PC-9 (cell line): Measurements from ENCODE around the gene CNTN4. TPM values are rescaled to one million over a fixed set of nuclear protein-coding genes. Genes with fewer than 3 reads are reported as not detected.

Experiments used
- BruUV-seq: library from RNA; stranded (reverse); fragments of 400-500 nt; replicated peaks from 2 replicates; lab custom pipeline; 2021; lab: Mats Ljungman, UMichigan
- CTCF ChIA-PET: fragments of 300-600 bp; sonication (Branson Sonifier 250); formaldehyde crosslinking; loops from one replicate; lab custom pipeline; 2022; ENCODE audit warnings: antibody characterized with exemption; lab: Charles Lee
- POLR2A ChIA-PET: fragments of 300-600 bp; sonication (Branson Sonifier 250); formaldehyde crosslinking; loops from one replicate; lab custom pipeline; 2022; ENCODE audit warnings: antibody characterized with exemption; ENCODE audit not compliant: unreplicated experiment; lab: Charles Lee
- DNase-seq, 2 experiments: peaks; one replicate each; pipeline versions ENCODE4 v3.0.0 to v3.0.0-alpha.2; 2015 to 2022; ENCODE audit warnings: mixed read lengths in 1 of 2
- H2AFZ ChIP-seq: fragments of 200-600 bp; sonication (generic); 2 replicates; pipeline ENCODE4 v1.8.1; 2017; ENCODE audit warnings: antibody characterized with exemption
- H3F3A ChIP-seq: fragments of 200-600 bp; sonication (generic); 2 replicates; pipeline ENCODE4 v1.8.1; 2017; ENCODE audit warnings: antibody characterized with exemption, mild to moderate bottlenecking, low read depth; ENCODE audit not compliant: insufficient read depth
- H3K27ac ChIP-seq: fragments of 200-600 bp; sonication (generic); 2 replicates; pipeline ENCODE4 v1.6.1; 2016; ENCODE audit warnings: mixed run types
- H3K27me3 ChIP-seq: fragments of 200-600 bp; sonication (generic); 2 replicates; pipeline ENCODE4 v1.6.1; 2016; ENCODE audit warnings: low read depth, mixed run types; ENCODE audit not compliant: insufficient read depth
- H3K36me3 ChIP-seq: fragments of 200-600 bp; sonication (generic); 2 replicates; pipeline ENCODE4 v1.6.1; 2016; ENCODE audit warnings: low read depth, mixed run types
- H3K4me1 ChIP-seq: fragments of 200-600 bp; sonication (generic); replicated peaks from 2 replicates; pipeline ENCODE4 v1.6.1; 2016; ENCODE audit warnings: mixed run types; ENCODE audit not compliant: insufficient read depth
- H3K4me2 ChIP-seq: fragments of 200-600 bp; sonication (generic); 2 replicates; pipeline ENCODE4 v1.6.1; 2017; ENCODE audit warnings: mixed run types
- H3K4me3 ChIP-seq: fragments of 200-600 bp; sonication (generic); 2 replicates; pipeline ENCODE4 v1.6.1; 2016; ENCODE audit warnings: mixed run types
- H3K79me2 ChIP-seq: fragments of 200-600 bp; sonication (generic); 2 replicates; pipeline ENCODE4 v1.6.1; 2017; ENCODE audit warnings: low read depth, mixed run types
- H3K9me2 ChIP-seq: fragments of 200-600 bp; sonication (generic); 2 replicates; pipeline ENCODE4 v1.8.1; 2017; ENCODE audit warnings: mild to moderate bottlenecking; ENCODE audit not compliant: insufficient read depth
- H3K9me3 ChIP-seq: fragments of 200-600 bp; sonication (generic); 2 replicates; pipeline ENCODE4 v1.8.1; 2016; ENCODE audit warnings: low read depth; ENCODE audit not compliant: insufficient read depth
- H4K20me1 ChIP-seq: fragments of 200-600 bp; sonication (generic); 2 replicates; pipeline ENCODE4 v1.8.1; 2017; ENCODE audit not compliant: insufficient read depth
- EZH2 ChIP-seq: fragments of 200-600 bp; sonication (generic); IDR thresholded peaks from 2 replicates; pipeline ENCODE4 v1.8.0; 2017; ENCODE audit warnings: antibody characterized with exemption, low read depth
- intact Hi-C: fragments of 100-400 bp; cut with micrococcal nuclease; formaldehyde crosslinking; loops from one replicate; pipeline ENCODE4 v1.10.0; 2022; ENCODE audit not compliant: unreplicated experiment
- total RNA-seq: library from RNA; stranded (reverse); gene quantifications from 2 replicates; pipeline ENCODE4 v1.2.3, GENCODE V29; 2021
- TF ChIP-seq, protein P1 (sequence below): fragments of 200-600 bp; sonication (generic); conservative IDR thresholded peaks from 2 replicates; pipeline ENCODE4 v1.6.1; 2017; ENCODE audit warnings: mixed run types, antibody characterized with exemption, mild to moderate bottlenecking, moderate library complexity

CNTN4 gene
- total RNA-seq, 1 experiment from 2014 or later = not detected

- no peak for DNase-seq
- no peaks in the 10 kb centered on the region for H4K20me1 ChIP-seq
- H3F3A ChIP-seq = no peaks in the 10 kb centered on the region
- H3K27ac ChIP-seq = no peak overlapping the region
- TF ChIP-seq EZH2 = no peak
- TF ChIP-seq, protein P1, sequence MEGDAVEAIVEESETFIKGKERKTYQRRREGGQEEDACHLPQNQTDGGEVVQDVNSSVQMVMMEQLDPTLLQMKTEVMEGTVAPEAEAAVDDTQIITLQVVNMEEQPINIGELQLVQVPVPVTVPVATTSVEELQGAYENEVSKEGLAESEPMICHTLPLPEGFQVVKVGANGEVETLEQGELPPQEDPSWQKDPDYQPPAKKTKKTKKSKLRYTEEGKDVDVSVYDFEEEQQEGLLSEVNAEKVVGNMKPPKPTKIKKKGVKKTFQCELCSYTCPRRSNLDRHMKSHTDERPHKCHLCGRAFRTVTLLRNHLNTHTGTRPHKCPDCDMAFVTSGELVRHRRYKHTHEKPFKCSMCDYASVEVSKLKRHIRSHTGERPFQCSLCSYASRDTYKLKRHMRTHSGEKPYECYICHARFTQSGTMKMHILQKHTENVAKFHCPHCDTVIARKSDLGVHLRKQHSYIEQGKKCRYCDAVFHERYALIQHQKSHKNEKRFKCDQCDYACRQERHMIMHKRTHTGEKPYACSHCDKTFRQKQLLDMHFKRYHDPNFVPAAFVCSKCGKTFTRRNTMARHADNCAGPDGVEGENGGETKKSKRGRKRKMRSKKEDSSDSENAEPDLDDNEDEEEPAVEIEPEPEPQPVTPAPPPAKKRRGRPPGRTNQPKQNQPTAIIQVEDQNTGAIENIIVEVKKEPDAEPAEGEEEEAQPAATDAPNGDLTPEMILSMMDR = no peak
- H3K27me3 ChIP-seq = no peaks in the 10 kb centered on the region
- H3K4me1 ChIP-seq = no peaks in the 10 kb centered on the region
- intact Hi-C loops = no loop called here
- no peak overlapping the region for H3K4me2 ChIP-seq
- ChIA-PET CTCF (no interaction called here), POLR2A (no interaction called here)
- H3K9me3 ChIP-seq = no peaks in the 10 kb centered on the region
- H3K79me2 ChIP-seq = no peaks in the 10 kb centered on the region
- H3K9me2 ChIP-seq = no peaks in the 10 kb centered on the region
- no peak overlapping the region for H2AFZ ChIP-seq
- no peaks in the 10 kb centered on the region for H3K36me3 ChIP-seq
- no TSS peak for BruUV-seq
- no peak overlapping the region for H3K4me3 ChIP-seq
Measured at GRCh38 chr3:2957115-2957514, 858.4 kb downstream of the CNTN4 start.

DNA sequence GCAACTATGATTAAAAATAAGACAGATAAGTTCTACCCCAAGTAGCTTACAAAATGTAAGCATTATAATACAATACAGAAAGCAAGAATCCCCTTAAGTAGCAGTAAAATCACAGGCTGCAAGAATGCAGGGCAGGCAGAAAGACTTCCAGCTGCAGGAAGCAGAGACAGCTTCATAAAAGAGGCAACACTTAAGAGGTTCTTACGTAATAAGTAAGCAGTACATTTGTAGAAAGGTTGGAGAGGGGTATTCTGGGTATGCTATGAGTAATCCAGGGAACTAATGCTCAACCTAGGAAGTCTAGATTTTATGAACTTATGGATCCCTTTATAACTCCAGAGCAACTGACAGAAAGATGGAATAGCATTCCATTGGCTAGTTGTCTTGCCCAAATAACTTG, 859.9 kb downstream of the CNTN4 start:
- CTCF ChIA-PET = no interaction called here
- POLR2A ChIA-PET = no interaction called here
- DNase-seq = no peak
- no peaks in the 10 kb centered on the region for H3F3A ChIP-seq
- no peak overlapping the region for H2AFZ ChIP-seq
- no peak overlapping the region for H3K4me2 ChIP-seq
- no peaks in the 10 kb centered on the region for H3K36me3 ChIP-seq
- H3K4me3 ChIP-seq = no peak overlapping the region
- H3K9me3 ChIP-seq = no peaks in the 10 kb centered on the region
- H3K27ac ChIP-seq = no peak overlapping the region
- no peaks in the 10 kb centered on the region for H3K4me1 ChIP-seq
- no peaks in the 10 kb centered on the region for H3K27me3 ChIP-seq
- no peaks in the 10 kb centered on the region for H3K9me2 ChIP-seq
- intact Hi-C loops = no loop called here
- H4K20me1 ChIP-seq = no peaks in the 10 kb centered on the region
- no peak for TF ChIP-seq EZH2
- TF ChIP-seq, protein P1 = no peak
- BruUV-seq = no TSS peak
- no peaks in the 10 kb centered on the region for H3K79me2 ChIP-seq

DNA sequence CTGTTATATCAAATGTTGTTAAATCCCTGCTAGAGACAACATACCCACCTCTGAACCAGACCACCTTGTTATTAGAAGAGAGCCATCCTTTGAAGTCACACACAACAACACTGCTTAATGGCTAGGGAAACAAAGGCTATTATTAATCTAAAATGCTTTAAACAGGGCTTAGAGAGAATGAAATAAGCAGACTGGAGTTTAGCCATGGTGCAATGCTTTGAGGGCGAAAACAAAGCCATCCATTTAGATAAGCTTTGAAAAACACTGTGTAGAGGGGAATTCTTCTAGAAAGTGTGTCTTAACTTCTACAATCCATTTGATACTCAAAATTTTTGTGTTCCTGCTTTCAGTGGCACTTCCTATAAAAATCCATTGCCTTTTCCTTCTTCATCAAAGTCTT, 862.9 kb downstream of the CNTN4 start:
- ChIA-PET POLR2A (no interaction called here), CTCF (no interaction called here)
- Histone ChIP-seq H3F3A (no peaks in the 10 kb centered on the region), H3K79me2 (no peaks in the 10 kb centered on the region), H3K4me1 (no peaks in the 10 kb centered on the region), H3K4me3 (no peak overlapping the region), H3K27ac (no peak overlapping the region), H2AFZ (no peak overlapping the region), H3K36me3 (no peaks in the 10 kb centered on the region), H3K4me2 (no peak overlapping the region), H4K20me1 (no peaks in the 10 kb centered on the region), H3K9me3 (no peaks in the 10 kb centered on the region), H3K27me3 (no peaks in the 10 kb centered on the region), H3K9me2 (no peaks in the 10 kb centered on the region)
- intact Hi-C loops = no loop called here
- BruUV-seq = no TSS peak
- TF ChIP-seq, protein P1 = no peak
- no peak for TF ChIP-seq EZH2
- no peak for DNase-seq
